ENCODE results near the gene TGFA.

GRCh38 chr2:70501728-70502127 lies 51.9 kb downstream of the TGFA start:
- TF ChIP-seq, protein P1, sequence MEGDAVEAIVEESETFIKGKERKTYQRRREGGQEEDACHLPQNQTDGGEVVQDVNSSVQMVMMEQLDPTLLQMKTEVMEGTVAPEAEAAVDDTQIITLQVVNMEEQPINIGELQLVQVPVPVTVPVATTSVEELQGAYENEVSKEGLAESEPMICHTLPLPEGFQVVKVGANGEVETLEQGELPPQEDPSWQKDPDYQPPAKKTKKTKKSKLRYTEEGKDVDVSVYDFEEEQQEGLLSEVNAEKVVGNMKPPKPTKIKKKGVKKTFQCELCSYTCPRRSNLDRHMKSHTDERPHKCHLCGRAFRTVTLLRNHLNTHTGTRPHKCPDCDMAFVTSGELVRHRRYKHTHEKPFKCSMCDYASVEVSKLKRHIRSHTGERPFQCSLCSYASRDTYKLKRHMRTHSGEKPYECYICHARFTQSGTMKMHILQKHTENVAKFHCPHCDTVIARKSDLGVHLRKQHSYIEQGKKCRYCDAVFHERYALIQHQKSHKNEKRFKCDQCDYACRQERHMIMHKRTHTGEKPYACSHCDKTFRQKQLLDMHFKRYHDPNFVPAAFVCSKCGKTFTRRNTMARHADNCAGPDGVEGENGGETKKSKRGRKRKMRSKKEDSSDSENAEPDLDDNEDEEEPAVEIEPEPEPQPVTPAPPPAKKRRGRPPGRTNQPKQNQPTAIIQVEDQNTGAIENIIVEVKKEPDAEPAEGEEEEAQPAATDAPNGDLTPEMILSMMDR (IDR thresholded peaks at IDR 0.05; ENCODE audit: low read length) = no peak
- TF ChIP-seq EZH2 (IDR thresholded peaks at IDR 0.05; ENCODE audit: borderline replicate concordance, low read length) = no peak

All from OCI-LY1 (cell line).